DND-41 (cell line): Measurements from ENCODE around the gene HIPK1.

Experiments
- ATAC-seq: fragments of 200-7000 bp; cut with Tn5 transposase; 3 replicates; pipeline ENCODE4 v1.9.1; 2021; ENCODE audit warnings: low read depth; ENCODE audit not compliant: insufficient read depth
- DNase-seq: peaks from one replicate; pipeline ENCODE4 v3.0.0-alpha.2; 2020
- H2AFZ ChIP-seq: 2 replicates; pipeline ENCODE4 v1.6.0; 2012; ENCODE audit warnings: low read depth, low read length
- H3K27ac ChIP-seq: 2 replicates; pipeline ENCODE4 v1.5.1; 2012; ENCODE audit warnings: low read length, inconsistent platforms
- H3K27me3 ChIP-seq: fragments of 200-600 bp; sonication (generic); 2 replicates; pipeline ENCODE4 v1.6.0; 2012; ENCODE audit warnings: low read length, mild to moderate bottlenecking, inconsistent platforms; ENCODE audit not compliant: insufficient read depth, poor library complexity
- H3K36me3 ChIP-seq: 2 replicates; pipeline ENCODE4 v1.5.1; 2012; ENCODE audit warnings: low read length, inconsistent platforms; ENCODE audit not compliant: insufficient read depth
- H3K4me1 ChIP-seq: 2 replicates; pipeline ENCODE4 v1.5.1; 2012; ENCODE audit warnings: mild to moderate bottlenecking, low read length; ENCODE audit not compliant: insufficient read depth
- H3K4me2 ChIP-seq: 2 replicates; pipeline ENCODE4 v1.6.0; 2012; ENCODE audit warnings: mild to moderate bottlenecking, moderate library complexity, low read length, inconsistent platforms; ENCODE audit not compliant: insufficient read depth
- H3K4me3 ChIP-seq, 2 experiments: fragments of 200-600 bp in 1 of 2; shearing (Covaris generic) in 1 of 2; 2 replicates each; pipeline ENCODE4 v1.5.1; 2012 to 2016; ENCODE audit warnings: inconsistent platforms in 2 of 2, low read length in 2 of 2, mild to moderate bottlenecking in 2 of 2, low read depth in 1 of 2, moderate library complexity in 1 of 2
- H3K79me2 ChIP-seq: 2 replicates; pipeline ENCODE4 v1.6.0; 2012; ENCODE audit warnings: low read length, inconsistent platforms; ENCODE audit not compliant: insufficient read depth
- H3K9ac ChIP-seq: 2 replicates; pipeline ENCODE4 v1.6.0; 2012; ENCODE audit warnings: low read depth, mild to moderate bottlenecking, inconsistent platforms, low read length, moderate library complexity
- H3K9me3 ChIP-seq: 2 replicates; pipeline ENCODE4 v1.5.1; 2012; ENCODE audit warnings: low read length, moderate library complexity, mild to moderate bottlenecking, inconsistent platforms; ENCODE audit not compliant: insufficient read depth, severe bottlenecking
- H4K20me1 ChIP-seq: 2 replicates; pipeline ENCODE4 v1.6.0; 2012; ENCODE audit warnings: low read length; ENCODE audit not compliant: insufficient read depth
- EZH2 ChIP-seq: IDR thresholded peaks from 3 replicates; pipeline ENCODE4 v1.6.1; 2012; ENCODE audit warnings: borderline replicate concordance, low read depth, mild to moderate bottlenecking, moderate library complexity, low read length, inconsistent platforms; ENCODE audit not compliant: severe bottlenecking
- TF ChIP-seq, protein P1 (sequence below): IDR thresholded peaks from 2 replicates; pipeline ENCODE4 v1.5.1; 2012; ENCODE audit warnings: borderline replicate concordance, low read length, moderate library complexity, mild to moderate bottlenecking; ENCODE audit not compliant: poor library complexity, severe bottlenecking; ENCODE audit errors: extremely low read depth

The HIPK1 gene

DNA sequence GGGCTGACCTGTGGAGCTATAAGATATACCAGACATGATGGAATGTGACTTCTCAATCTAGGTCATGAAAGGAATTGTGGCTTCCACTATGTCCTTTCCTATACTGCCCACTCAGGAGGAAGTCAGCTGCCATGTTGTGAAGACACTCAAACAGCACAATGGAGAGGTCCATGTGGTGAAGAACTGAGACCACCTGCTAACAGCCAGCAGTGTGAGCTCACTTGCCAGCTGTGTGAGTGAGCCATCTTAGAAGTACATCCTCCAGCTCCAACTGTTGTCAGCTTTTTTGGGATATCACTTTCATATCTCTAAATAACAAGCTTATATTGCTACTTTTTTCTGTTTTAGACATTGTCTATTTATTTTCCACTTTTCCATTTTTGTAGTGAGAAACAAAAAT, 79.9 kb downstream of the HIPK1 start:
- no peaks in the 10 kb centered on the region for H3K4me1 ChIP-seq
- no peaks in the 10 kb centered on the region for H3K9me3 ChIP-seq
- H3K27me3 ChIP-seq, result no peaks in the 10 kb centered on the region
- no peak overlapping the region for H2AFZ ChIP-seq
- no peak overlapping the region for H3K4me2 ChIP-seq
- no peaks in the 10 kb centered on the region for H3K36me3 ChIP-seq
- TF ChIP-seq, protein P1, sequence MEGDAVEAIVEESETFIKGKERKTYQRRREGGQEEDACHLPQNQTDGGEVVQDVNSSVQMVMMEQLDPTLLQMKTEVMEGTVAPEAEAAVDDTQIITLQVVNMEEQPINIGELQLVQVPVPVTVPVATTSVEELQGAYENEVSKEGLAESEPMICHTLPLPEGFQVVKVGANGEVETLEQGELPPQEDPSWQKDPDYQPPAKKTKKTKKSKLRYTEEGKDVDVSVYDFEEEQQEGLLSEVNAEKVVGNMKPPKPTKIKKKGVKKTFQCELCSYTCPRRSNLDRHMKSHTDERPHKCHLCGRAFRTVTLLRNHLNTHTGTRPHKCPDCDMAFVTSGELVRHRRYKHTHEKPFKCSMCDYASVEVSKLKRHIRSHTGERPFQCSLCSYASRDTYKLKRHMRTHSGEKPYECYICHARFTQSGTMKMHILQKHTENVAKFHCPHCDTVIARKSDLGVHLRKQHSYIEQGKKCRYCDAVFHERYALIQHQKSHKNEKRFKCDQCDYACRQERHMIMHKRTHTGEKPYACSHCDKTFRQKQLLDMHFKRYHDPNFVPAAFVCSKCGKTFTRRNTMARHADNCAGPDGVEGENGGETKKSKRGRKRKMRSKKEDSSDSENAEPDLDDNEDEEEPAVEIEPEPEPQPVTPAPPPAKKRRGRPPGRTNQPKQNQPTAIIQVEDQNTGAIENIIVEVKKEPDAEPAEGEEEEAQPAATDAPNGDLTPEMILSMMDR, result no peak
- DNase-seq (no peak), ATAC-seq (peak; percentile 56; the same call in 1 of the 3 replicates)
- no peak overlapping the region for H3K9ac ChIP-seq
- H3K79me2 ChIP-seq, result no peaks in the 10 kb centered on the region
- H3K4me3 ChIP-seq, result no peak overlapping the region
- H3K27ac ChIP-seq, result no peak overlapping the region
- H4K20me1 ChIP-seq, result no peaks in the 10 kb centered on the region

DNA sequence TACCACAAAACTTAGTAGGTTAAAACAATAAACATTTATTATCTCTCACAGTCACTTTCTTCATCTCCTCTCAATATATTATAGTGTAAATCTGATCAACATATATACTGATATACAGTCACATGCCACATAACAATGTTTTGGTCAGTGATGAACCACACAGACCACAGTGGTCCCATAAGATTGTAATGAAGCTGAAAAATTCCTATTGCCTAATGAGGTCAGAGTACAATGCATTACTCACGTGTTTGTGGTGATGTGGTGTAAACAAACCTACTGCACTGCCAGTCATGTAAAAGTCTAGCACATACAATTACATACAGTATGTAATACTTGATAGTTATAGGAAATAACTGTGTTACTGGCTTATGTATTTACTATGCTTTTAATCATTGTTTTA, 80.3 kb downstream of the HIPK1 start:
- TF ChIP-seq, protein P1, result no peak
- no peak for TF ChIP-seq EZH2
- ATAC-seq, result no peak

DNA sequence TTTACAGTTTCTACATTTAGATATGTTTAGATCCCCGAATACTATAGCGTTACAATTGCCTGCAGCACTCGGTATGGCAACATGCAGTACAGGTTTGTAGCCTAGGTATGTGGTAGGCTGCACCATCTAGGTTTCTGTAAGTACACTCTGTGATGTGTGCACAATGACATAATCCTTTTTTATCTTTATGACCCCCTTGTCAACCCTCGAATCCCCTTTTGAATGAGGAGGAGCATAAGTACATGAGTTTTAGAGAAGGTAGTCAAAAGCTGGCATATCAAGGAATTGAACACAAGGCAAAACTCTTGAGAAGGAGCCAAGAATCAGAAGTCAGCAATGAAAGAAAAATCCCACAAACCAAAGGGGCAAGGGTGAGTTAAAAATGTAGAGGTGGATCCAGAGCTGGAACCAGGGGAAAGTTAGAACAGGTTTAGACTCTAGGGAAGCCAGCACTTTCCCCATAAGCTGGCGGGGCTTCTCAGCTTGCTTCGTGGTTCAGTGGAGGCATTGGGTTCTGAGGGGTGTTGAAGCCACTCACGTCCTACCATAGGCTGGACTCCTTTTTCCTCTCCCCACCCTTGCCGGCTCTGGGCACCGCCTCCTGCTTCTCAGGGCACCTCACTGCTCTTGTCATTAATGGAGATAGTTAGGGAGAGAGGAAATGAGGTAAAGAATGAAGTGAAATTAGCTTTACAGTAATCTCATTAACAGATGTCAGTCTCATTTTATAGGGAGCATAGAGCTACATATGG, 81.5 kb downstream of the HIPK1 start:
- Histone ChIP-seq H3K4me1 (no peaks in the 10 kb centered on the region), H2AFZ (no peak overlapping the region), H3K27ac (no peak overlapping the region), H3K9ac (no peak overlapping the region), H3K9me3 (no peaks in the 10 kb centered on the region), H3K79me2 (no peaks in the 10 kb centered on the region), H3K4me2 (no peak overlapping the region), H4K20me1 (no peaks in the 10 kb centered on the region), H3K36me3 (no peaks in the 10 kb centered on the region), H3K4me3 (no peak overlapping the region), H3K27me3 (no peaks in the 10 kb centered on the region)
- no peak for TF ChIP-seq EZH2
- TF ChIP-seq, protein P1, result no peak
- peak; percentile 74 for ATAC-seq
- DNase-seq, result peak; percentile 35

More for the DNA sequence above, 80.3 kb downstream of the HIPK1 start:
- DNase-seq, result no peak
- Histone ChIP-seq H3K79me2 (no peaks in the 10 kb centered on the region), H3K9me3 (no peaks in the 10 kb centered on the region), H3K4me2 (no peak overlapping the region), H3K4me3 (no peak overlapping the region), H3K27ac (no peak overlapping the region), H3K9ac (no peak overlapping the region), H3K36me3 (no peaks in the 10 kb centered on the region), H2AFZ (no peak overlapping the region), H4K20me1 (no peaks in the 10 kb centered on the region), H3K27me3 (no peaks in the 10 kb centered on the region), H3K4me1 (no peaks in the 10 kb centered on the region)
